HG03064 (cell line): ENCODE data around the gene SLC39A8.
"Not testable (repeated sequence)": the region's sequence is repeated elsewhere in the genome, so short reads cannot be mapped to it uniquely, and the experiment has no call there.

ENCODE experiments used
- ATAC-seq: cut with Tn5 transposase; IDR thresholded peaks from one replicate; pipeline ENCODE4 v1.9.1; 2021; ENCODE audit warnings: low read depth; ENCODE audit not compliant: unreplicated experiment

SLC39A8 gene

GRCh38 chr4:102244878-102245535 is 100.3 kb downstream of the SLC39A8 start:
- ATAC-seq: no peak

- not testable (repeated sequence) for ATAC-seq
These were observed 102.0 kb downstream of the SLC39A8 start for GRCh38 chr4:102243296-102243695.

GRCh38 chr4:102234243-102234838 is 110.9 kb downstream of the SLC39A8 start:
- ATAC-seq: no peak

- ATAC-seq: no peak
These were observed 115.1 kb downstream of the SLC39A8 start for GRCh38 chr4:102230194-102230593.

DNA sequence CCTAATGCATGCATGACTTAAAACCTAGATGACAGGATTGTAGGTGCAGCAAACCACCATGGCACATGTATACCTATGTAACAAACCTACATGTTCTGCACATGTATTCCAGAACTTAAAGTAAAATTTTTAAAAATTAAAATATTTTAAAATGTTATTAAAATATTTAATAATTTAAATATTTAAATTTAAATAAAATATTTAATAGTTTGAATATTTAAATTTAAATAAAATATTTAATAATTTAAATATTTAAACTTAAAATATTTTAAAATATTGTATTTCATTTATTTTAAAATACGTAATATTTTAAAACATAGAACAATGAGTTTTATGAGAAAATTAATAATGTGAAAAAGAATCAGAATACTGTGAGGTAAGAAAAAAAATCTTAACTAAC is 117.9 kb downstream of the SLC39A8 start:
- ATAC-seq: no peak

GRCh38 chr4:102223461-102223860 is 121.8 kb downstream of the SLC39A8 start:
- no peak for ATAC-seq

DNA sequence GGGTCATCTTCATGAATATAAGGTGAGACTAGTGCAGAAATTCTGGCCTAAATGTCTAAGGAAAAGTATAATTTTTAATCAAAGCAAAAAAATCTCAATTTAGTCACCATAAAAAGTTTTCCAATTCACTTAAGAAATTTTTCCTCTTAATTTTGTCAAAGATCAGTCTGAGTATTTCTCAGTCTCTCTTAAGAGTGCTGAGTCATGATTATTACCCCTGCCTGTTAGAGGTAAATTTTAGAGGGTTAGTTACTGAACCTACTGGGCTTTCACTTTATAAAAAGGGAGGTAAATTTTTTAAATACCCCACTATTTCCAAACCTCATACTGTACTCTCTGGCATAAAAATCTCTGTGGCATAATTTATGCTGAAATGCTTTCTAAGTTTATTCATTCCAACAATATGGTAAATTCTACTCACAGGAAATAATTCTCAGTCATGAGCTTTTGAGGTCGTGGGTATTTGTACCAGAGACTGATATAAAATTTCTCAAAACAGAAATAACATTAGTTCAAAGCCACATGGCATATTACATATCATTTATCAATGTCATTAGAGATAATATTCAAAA is 122.4 kb downstream of the SLC39A8 start:
- ATAC-seq: no peak

DNA sequence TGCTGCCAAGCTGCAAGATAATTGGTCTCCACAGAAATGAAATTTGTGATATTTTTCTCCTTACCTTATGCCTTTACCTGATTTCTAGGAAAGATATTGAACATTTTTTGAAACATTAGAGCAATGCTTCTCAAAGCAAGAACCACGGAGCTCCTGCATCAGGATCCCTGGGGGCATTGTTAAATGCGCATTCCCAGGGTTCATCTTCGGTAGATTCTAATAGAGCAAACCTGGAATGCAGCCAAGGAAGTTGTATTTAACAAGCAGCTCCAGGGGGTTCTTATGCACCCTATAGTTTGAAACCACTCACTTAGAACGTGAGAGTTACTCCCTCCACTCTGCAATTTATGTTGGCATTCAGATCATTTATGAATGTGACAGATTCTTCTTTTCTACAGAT is 126.2 kb downstream of the SLC39A8 start:
- ATAC-seq: no peak

DNA sequence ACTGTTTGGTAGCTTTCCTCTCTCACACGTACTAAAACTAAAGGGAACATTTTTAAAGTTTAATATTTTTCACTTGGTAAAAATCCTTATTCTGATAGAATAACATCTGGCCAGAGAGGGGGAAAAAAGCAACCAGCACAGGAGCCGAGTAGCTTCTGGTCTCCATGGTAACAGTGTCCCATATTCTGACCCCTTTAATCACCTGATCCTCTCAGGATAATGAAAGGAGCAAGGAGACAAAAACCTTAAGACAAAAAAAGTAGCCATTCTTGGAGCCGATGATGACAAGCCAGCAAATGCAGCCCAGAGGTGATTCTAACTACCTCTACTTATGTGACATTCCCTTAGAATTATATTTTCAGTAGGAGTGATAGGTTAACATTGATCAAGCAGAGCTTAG is 126.6 kb downstream of the SLC39A8 start:
- ATAC-seq: no peak

GRCh38 chr4:102217775-102218355 is 127.4 kb downstream of the SLC39A8 start:
- no peak for ATAC-seq

- ATAC-seq: no peak
These were observed 127.9 kb downstream of the SLC39A8 start for GRCh38 chr4:102217345-102217744.

- no peak for ATAC-seq
These were observed 128.6 kb downstream of the SLC39A8 start for GRCh38 chr4:102216666-102217065.

- no peak for ATAC-seq
These were observed 132.3 kb downstream of the SLC39A8 start for GRCh38 chr4:102213031-102213430.
